Astrocyte (in vitro differentiated cells and primary cell): Measurements from ENCODE around the gene PVALB.

Experiments used
- EZH2 ChIP-seq: IDR thresholded peaks from 2 replicates; pipeline ENCODE4 v1.6.1; 2012; ENCODE audit warnings: mild to moderate bottlenecking, low read length, inconsistent platforms; ENCODE audit not compliant: insufficient read depth
- TF ChIP-seq, protein P1 (sequence below): IDR thresholded peaks from 2 replicates; pipeline ENCODE4 v1.5.1; 2011; ENCODE audit warnings: low read depth, mild to moderate bottlenecking, inconsistent platforms, low read length, moderate library complexity; ENCODE audit not compliant: insufficient read depth

DNA sequence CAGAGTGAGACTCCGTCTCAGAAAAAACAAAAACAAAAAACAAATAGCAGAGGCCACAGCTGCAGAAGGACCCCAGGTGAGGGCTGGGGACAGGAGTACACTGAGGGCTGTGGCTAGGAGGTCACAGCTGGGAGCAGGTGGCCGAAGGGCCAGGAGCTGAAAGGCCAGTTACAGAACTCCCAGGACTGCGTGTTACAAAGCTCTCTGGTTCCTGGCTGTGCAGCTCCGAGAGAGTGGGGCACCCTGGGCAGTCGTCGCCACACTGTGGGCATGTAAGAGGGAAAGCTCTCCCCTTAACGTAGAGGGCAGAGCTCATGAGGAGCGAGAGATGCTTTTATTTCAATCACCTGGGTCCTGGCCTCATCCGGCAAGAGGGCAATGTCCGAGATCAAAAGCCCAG is 33.8 kb upstream of the PVALB start:
- TF ChIP-seq, protein P1, sequence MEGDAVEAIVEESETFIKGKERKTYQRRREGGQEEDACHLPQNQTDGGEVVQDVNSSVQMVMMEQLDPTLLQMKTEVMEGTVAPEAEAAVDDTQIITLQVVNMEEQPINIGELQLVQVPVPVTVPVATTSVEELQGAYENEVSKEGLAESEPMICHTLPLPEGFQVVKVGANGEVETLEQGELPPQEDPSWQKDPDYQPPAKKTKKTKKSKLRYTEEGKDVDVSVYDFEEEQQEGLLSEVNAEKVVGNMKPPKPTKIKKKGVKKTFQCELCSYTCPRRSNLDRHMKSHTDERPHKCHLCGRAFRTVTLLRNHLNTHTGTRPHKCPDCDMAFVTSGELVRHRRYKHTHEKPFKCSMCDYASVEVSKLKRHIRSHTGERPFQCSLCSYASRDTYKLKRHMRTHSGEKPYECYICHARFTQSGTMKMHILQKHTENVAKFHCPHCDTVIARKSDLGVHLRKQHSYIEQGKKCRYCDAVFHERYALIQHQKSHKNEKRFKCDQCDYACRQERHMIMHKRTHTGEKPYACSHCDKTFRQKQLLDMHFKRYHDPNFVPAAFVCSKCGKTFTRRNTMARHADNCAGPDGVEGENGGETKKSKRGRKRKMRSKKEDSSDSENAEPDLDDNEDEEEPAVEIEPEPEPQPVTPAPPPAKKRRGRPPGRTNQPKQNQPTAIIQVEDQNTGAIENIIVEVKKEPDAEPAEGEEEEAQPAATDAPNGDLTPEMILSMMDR, result no peak
- TF ChIP-seq EZH2, result no peak
